Loucy (cell line): Measurements from ENCODE around the gene AUNIP.

ENCODE experiments used
- CTCF ChIP-seq: fragments of 200-600 bp; sonication (generic); conservative IDR thresholded peaks from 2 replicates; pipeline ENCODE4 v1.5.1; 2014; ENCODE audit warnings: mild to moderate bottlenecking, antibody characterized with exemption, low read length
- EZH2phosphoT487 ChIP-seq: fragments of 200-600 bp; IDR thresholded peaks from 2 replicates; pipeline ENCODE4 v1.6.1; 2018; ENCODE audit warnings: antibody characterized with exemption, mild to moderate bottlenecking, moderate library complexity, borderline replicate concordance

GRCh38 chr1:25891606-25892005, 32.3 kb upstream of the AUNIP start:
- TF ChIP-seq CTCF, result no peak
- TF ChIP-seq EZH2phosphoT487, result no peak
